ENCODE data around the gene TNFRSF14.
"Not testable (repeated sequence)": the region's sequence is repeated elsewhere in the genome, so short reads cannot be mapped to it uniquely, and the experiment has no call there.

Gene TNFRSF14

DNA sequence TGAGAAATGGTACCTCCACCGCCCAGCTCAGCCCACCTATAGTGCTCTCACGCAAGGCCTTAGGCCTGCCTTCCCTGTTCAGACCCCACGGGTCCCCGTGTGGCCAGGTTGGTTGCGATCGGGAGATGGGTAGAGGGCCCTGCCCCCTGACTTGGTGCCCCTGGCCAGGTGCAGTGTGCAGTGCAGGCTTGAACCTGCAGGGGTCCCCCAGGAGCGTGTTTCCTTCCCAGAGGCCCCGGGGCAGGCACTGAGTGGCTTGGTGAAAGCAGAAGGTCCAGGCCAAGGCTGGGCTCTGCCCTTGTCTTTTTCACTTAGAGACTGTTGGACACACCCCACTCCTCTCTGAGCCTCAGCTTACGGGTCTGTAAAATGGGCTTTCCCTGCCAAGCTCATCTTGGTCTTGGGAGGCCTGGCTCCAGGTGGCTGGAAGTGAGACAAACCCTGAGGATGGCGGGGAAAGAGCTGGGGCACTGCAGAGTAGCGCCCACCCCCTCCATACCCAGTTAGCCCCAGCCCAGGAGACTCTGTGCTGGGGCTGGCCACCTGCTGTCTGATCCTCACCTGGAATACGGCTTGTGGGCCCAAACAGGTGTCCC is 16.8 kb upstream of the TNFRSF14 start:
- no peak for DNase-seq

DNA sequence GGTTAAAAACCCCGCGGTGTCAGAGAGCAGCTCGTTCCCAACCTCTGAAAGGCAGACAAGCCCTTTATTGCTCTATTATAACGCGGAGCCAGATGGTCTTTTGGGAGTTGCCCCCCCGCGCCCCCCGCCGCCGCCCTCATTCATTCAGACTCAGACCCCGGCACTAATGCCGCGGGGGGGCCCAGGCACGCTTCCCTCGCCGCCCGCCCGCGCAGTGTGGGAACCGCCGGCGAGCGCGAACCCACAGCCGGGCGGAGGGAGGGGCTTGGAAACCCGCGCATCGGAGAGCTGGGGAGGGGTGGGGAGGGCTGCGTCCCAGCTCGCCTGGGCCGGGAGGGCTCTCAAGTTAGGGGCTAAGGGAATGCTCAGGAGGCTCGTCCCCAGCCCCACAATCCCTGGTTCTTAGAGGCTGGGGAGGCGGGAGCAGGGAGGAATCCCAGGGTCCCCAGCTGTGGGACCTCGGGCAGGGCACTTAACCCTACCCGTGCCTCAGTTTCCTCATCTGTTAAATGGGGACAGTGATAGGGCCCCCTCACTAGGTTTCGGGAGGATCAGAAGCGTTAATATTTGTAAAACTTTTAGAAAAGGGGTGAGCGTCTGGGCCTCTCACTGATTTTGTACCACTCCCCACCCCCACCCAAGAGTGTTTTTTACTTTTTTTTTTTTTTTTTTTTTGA is 15.2 kb upstream of the TNFRSF14 start:
- no peak for DNase-seq

DNA sequence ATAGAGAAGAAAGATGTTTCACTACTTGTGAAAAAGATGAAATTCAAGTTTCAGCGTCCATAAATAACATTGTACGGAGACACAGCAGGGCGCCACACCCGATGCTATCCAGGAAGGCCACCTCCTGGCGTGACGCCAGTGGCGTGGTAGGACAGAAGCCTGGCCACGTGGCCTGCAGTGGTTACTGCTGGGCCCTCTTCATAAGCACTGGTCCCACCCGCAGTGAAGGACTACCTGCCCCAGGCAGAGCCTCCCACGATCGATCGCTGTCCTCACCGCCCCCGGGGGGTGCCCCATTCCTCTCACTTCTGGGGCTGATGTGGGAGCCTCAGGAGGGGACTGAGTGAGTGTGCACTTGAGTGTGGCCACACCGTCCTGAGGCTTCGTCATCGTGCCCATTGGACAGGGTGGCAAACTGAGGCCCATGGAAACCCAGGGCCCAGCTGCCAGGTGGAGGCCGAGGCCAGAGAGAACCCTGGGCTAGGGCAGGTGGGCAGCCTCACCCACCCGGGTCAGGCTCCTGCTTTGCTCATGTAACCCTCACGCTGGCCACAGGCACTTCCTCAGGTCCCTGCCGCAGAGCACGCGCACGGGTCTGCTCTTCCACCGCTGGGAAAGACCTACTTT is 14.4 kb upstream of the TNFRSF14 start:
- no peak for DNase-seq

DNA sequence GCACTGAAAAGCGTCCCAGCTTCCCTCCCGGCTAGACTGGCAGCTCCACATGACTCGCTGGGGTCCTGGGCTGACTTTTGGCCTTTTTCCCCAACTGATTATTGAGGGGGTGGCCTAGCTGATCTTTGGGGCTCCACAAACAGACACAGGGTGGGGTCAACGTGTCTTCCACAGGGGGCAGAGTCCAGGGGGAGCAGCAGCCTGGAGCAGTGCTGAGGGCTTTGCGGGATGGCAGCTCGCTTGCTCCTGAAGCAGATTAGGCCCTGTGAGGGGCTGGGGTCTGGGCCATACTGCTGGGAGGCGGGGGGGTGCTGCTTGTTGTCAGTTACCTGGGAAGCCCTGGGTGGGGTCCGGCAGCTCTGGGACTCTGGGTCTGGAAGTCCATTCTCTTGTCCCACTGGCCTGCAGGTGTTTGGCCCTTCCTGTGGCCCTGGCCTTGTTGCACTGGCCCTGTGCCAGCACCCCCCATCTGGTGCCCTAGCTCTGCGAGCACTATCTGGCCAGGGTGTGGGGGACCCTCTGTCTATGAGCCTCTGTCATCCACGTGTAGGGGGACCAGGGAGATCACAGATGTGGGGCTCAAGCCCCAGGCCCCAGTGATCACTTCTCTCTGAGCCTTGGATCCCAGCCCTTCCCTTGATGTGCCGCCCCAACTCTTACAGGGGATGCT is 13.8 kb upstream of the TNFRSF14 start:
- DNase-seq: no peak

DNA sequence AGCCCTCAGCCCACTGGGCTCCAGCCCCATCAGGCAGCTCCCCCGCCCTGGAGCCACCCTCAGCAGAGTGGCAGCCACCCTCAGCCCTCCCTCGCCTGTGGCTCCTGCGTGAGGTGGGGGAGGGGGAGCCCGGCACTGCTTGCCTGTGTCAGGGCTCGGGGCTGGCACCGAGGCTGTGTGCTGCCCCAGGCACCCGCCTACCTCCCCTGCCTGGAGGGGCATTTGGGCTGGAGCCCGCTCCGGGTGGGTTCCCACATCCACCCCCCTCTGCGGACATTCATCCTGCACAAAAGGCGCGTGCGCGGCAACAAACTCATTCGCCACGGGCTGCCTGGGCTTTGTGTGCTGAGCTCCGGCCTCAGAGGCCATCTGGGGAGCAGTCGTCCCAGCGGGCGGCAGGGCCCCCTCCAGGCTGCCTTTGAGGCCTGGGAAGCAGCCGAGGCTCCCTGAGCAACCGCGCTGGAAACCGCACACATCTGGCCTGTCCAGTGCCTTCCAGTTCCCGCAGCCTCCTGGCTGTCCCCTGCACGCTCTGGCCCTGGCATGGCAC is 12.6 kb upstream of the TNFRSF14 start:
- no peak for DNase-seq

DNA sequence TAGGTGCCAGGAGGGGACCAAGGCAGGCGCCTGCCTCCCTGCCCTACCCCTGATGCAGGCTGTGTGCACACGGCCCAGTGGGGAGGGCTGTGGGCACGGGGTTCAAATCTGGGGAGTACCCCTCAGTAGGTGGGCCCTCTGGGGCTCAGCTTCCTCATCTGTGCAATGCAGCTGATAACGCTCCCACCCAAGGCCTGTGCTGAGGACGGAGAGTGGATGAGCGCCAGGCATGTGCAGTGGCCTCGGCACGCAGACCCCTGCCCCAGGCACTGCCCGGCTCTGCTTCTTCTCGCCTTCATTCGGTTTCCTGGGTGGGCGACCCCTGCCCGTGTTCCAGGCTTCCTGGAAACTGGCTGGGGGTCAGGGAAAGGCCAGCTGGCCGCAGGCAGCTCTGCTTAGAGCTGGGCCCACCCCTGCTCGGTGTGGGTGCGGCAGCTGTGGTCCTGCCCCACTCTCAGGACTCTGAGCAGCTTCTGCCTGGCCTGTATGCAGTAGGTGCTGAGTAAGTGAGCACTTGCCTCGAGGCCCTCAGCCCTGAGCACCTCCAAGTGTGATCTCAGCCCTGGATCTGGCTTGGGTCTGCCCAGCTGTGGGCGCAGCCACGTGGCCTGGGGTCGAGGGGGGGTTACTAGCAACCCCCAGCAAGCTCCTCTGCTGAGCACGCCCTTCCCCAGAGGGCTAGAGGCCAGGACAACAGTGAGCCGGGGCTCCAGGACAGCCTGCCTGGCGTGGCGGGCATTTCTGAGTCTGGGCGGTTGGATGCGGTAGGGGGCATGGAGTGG is 11.9 kb upstream of the TNFRSF14 start:
- no peak for DNase-seq

DNA sequence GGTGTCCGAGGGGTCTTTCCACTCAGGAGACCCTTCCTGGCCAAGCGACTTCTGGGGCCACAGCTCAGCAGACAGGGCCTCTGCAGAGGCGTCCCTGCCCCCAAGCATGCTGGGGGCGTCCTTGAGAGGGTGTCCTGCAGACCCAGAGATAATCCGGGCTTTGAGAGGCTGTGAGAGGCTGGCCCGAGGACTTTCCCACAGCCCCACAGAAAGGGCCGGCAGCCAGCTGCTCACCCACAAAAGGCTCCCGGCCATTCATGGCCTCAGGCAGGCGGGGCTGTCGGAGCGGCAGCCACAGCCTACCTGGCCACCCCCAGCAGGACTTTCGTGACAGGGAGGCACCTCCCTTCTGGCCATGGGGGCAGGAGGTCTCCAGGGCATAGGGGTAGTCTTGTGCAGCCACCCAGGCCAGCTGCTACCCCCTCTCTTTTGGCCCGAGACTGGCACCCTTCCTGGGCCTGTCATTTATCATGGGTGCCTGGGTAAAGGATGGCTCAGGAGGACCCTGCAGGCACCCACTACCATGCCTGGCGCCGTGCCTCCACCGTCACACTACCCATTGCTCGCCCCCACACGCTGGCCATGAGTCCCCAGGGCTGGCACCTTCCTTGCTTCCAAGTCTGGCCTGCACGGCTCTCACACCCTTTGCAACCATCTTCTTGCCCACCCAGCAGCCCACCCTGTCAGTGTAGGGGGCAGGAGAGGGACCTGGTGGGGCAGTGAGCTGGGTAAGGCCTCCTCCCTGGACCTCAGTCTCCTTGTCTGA is 11.1 kb upstream of the TNFRSF14 start:
- no peak for DNase-seq

DNA sequence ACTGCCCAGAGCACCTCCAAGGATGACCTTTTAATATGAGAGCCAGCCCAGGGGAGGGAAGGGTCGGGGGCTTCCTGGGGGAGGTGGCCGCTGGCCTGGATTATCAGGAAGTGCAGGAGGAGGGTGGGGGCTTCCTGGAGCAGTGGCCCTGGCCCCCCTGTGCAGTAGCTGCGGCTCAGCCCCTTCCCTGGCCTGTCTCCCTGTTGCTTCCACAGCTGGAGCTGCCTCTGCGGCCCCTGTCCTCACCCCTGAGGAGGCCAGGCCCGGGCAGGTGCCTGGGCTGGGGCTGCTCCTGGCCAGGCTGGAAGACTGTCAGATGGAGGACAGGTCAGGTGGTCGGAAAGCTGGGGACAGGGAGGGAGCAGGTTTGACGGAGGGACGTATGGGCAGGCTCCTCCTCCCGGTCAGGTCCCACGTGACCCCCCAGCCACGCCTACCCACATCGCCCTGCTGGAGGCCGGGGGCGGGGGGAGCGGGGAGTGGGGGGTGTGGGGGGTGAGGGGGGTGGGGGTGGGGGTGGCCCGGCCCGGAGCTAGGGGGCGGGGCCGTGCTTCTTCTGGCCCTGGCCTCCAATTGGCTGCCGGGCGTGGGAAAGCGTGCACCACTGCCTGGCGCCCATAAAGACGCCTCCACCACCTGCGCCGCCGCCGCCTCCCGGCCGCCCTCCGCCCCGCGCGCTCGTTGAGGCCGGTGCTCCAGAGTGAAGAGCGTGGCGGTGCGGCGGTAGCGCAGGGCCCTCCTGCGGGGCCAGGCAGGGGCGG is 10.2 kb upstream of the TNFRSF14 start:
- peak; percentile 42 for DNase-seq

DNA sequence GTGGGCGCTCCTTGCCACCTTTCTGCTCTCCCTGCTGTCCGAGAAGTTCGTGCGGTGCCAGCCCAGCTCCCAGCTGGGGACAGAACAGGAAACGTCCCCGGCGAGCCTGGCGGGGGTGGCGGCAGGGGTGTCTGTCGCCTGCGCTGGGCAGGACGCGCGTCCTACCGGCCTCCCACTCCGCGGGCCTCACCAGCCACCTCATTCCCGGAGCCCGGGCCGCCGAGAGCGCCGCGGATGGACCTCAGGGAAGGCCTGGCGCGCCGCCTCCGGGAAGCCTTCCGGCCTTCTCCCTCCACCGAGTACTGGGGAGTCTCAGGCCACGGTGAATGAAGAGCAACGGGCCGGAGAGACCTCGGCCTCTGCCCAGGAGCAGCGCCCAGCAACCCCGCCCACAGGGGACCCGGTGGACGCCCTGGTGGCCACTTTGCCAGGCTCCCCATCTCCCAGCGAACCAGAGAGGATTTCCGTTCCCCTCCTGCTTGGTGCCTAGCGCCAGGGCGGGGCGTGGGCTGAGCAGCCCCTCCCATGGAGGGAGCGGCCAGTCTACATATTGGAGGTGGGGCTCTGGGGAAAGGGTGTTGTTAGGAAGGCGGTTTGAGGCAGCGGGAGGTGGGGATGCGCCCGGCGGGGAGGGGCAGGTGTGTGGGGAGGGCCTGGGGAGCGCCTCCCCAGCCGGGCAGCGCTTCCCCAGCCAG is 9.5 kb upstream of the TNFRSF14 start:
- DNase-seq: no peak

DNA sequence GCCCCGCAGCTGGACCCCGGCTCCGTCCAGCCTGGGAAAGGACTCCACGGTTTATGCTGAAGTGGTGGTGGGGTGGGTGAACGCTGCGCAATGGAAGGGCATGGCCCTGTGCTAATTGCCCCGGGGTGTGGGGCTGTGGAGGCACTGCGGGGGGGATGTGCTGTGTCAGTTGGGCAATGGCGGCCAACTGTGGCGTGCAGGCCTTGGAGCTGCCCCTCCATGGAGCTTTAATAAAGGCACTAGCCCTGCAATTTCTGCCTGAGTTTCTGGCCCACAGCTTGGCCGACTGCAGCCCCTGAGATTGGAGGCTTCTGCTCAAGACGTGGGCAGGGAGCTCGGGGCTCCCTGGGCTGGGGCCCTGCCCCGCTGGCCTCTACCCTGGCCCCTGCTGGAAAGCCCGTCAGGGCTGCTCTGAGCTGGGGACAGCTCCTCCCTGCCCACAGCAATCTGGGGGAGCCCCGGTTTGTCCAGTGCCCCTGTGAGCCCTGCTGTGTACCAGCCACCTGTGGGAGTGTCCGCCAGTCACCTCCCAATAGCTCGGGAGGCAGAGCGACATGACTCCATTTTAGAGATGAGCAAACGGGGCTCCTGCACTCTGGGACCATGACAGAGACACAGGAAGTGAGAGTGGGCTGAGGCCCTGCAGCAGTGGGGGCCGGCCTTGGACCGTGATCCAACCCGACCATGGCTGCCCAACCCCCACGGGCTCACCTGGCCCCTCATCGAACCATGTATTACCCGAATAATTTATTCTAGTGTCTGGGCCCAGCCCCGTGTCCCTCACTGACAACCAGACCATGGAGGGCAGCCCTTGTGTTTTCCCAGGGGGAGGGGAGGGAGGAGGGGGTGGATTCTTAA is 8.7 kb upstream of the TNFRSF14 start:
- DNase-seq: no peak

DNA sequence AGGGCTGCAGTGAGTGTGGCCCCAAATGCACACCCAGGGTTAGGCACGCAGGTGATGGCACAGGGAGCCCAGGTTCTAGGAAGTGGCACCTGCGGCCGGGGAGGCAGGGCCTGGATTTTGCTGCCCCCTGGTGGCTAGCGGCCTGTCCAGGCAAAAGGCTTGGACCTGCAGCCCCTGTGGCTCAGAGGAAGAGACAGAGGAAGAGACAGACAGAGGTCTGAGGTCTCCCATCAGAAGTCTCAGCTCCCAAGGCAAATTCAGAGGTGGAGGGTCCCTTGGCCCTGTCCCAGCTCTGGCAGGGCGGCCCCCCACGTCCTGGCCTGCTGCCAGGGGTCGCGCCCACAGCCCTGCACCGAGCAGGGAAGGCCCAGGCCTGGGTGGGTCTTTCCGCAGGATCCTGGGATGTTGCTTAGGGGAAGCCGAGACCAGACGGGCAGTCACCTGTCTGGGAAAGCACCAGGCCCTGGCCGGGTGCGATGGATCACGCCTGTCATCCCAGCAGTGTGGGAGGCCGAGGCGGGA is 8.0 kb upstream of the TNFRSF14 start:
- peak; percentile 59 for DNase-seq

DNA sequence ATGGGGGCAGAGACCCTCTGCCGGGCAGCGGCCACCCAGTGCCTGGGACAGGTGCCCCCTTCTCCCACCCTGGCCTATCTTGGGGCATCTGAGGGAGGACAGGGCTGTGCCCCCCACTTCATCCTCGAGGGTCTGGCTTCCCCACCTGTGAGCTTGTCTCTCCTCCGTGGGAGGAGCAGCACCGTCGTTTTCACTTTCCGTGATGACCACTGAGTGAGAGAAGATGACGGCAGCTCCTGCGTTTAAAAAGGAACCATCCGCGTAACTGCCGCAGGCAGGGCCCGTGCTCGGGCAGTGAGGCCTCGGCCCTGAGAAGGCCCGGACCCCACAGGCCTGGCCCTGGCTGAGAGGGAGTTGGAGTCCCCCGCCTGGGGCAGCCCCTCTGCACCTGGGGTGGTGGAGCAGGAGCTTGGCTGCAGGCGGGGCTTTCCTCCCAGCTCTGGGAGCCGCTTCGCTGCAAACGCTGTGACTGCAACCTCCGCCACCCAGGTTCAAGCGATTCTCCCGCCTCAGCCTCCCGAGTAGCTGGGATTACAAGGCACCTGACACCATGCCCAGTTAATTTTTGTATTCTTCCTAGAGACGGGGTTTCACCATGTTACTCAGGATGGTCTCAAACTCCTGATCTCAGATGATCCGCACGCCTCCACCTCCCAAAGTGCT is 6.7 kb upstream of the TNFRSF14 start:
- not testable (repeated sequence) for DNase-seq

DNA sequence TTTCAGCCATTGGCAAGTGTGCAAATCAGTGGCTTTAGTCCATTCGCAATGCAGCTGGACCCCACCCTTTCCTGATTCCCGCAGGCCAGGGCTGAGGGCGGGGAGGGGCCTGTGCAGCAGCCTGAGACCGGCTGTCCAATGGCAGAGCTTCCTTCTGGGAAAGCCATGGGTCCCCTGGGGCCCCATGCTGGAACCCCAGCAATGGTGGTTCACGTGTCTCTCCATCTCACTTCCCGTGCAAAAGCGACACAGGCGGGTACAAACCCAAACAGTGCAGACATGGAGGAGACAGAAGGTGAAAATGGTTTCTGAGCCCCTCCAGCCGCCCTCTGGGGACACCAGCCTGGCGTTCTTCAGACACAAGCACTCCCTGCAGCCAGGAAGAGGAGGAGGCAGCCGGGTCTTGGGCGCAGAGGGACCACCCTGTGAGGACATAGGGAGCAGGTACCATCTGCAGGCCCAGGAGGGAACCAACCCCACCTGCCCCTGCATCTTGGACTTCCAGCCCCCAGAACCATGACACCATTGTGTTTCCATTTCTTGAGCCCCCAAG is 5.8 kb upstream of the TNFRSF14 start:
- not testable (repeated sequence) for DNase-seq

DNA sequence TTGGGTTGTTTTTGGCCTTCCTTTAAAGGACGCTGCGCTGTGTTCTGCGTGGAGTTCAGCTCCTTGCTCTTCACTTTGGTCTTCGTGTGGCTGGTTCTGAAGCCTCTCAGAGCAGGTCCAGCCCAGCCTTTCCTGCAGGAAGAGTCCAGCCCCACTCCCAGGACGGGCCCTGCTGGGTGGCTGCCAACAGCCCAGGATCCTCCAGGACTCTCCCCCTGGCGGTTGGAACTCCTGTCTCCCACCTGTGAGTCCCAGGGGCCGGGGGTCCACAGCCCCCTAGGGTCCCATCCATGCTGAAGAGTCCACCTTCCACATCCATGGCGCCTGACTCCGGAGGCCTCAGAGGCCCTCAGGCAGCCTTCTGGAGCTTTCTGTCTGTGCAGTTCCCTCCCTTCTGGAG is 4.6 kb upstream of the TNFRSF14 start:
- DNase-seq: not testable (repeated sequence)

DNA sequence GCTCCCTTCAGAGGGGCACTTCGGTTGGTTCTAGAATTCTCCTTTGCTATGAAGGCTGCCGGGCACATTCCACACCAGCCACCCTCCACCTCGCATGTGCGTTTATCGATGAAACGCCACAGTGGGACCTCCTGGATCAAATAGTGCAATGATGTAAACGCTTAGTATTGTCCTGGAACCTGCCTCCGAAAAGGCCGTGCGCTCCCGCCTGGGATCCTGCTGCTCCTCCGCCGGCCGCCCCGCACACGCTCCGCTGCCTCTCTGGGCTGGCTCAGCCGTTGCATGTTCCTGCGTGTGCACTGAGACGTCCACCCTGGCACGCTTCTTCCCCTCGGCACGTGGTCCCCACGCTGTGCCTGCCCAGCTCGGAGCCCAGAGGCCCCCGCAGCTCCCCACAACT is 4.0 kb upstream of the TNFRSF14 start:
- no peak for DNase-seq

DNA sequence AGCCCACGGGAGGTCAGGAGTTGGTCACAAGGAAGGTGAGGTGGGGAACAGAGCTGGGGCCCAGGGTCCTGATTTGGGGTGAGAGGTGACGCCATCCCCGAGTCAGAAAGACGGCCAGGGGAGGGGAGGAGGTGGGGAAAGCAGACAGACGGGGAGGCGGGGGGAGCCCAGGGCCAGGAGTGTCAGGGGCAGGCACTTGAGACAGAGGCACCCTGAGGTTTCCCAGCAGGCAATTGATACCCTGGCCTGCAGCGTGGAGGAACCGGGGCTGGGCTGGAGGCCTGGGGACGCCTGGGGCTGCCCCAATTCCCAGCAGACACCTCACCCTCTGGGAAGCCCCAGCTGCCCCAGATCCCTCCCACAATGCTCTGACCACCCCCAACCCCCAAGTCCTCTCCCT is 3.1 kb upstream of the TNFRSF14 start:
- DNase-seq: not testable (repeated sequence)

DNA sequence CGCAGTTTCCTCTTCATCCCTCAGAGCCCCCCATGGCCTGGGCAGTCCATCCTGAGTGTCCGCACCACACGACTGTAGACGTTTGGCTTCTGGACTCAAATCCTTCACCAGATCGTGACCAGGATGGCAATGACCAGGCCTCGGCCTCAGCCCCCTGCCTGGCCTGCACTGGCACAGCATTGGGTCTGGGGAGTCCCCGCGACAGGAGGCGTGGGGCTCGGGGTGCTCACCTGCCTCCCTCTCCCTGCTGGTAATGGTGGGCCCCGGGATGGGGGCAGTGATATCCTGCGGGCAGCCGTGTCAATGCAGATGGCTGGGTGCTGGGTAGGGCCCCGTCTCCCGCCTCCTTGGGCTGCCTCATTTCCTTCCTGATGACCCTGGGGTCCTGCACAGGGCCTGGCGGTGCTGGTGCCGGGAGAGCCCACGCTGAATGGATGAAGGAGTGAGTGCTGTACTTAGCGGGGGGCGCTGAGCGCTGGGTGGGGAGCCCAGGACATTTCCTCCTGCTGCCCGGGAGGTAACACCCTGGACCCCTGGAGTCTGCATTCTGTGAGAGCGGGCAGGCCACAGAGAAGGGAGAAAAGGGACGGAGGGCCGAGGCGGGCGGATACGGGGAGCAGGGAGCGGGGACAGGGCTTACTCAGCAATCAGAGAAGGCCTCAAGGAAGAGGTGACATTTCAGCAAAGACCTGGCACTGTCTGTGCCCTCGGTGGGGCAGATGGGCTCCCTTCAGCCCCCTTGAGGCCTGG is 2.1 kb upstream of the TNFRSF14 start:
- no peak for DNase-seq

All from NCI-H1105 treated with DMSO at 0.1 percent for 48 hours (cell line).